ENCODE measurements around the gene C9orf57.

DNA sequence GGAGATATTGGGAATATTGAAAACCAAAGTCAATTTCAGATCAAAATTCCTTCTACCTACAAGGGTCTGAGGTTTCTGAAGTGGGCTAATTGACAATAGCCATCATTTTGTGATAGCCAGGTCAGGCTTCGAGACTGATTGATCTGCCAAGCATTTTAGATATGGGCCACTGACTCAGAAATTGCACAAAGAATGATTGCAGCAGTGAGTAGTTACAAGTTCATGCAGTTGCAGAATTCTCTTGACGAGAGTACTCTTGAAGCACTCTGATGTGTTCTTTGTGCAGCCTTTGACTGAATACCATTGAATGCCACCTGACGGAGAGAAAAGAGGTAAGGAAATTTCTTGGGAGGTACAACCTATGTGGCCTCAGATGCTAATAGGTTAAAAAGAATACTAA, 8.3 kb downstream of the C9orf57 start:
- TF ChIP-seq, protein P1, sequence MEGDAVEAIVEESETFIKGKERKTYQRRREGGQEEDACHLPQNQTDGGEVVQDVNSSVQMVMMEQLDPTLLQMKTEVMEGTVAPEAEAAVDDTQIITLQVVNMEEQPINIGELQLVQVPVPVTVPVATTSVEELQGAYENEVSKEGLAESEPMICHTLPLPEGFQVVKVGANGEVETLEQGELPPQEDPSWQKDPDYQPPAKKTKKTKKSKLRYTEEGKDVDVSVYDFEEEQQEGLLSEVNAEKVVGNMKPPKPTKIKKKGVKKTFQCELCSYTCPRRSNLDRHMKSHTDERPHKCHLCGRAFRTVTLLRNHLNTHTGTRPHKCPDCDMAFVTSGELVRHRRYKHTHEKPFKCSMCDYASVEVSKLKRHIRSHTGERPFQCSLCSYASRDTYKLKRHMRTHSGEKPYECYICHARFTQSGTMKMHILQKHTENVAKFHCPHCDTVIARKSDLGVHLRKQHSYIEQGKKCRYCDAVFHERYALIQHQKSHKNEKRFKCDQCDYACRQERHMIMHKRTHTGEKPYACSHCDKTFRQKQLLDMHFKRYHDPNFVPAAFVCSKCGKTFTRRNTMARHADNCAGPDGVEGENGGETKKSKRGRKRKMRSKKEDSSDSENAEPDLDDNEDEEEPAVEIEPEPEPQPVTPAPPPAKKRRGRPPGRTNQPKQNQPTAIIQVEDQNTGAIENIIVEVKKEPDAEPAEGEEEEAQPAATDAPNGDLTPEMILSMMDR (IDR thresholded peaks at IDR 0.05 in 4 of 5, conservative IDR thresholded peaks at IDR 0.05 in 1 of 5): no peak
- TF ChIP-seq POLR2A (IDR thresholded peaks at IDR 0.05): no peak

All from gastrocnemius medialis (tissue), 4 donors.